Measurements from ENCODE around the gene RCAN3.
"Not testable (repeated sequence)": the region's sequence is repeated elsewhere in the genome, so short reads cannot be mapped to it uniquely, and the experiment has no call there.

DNA sequence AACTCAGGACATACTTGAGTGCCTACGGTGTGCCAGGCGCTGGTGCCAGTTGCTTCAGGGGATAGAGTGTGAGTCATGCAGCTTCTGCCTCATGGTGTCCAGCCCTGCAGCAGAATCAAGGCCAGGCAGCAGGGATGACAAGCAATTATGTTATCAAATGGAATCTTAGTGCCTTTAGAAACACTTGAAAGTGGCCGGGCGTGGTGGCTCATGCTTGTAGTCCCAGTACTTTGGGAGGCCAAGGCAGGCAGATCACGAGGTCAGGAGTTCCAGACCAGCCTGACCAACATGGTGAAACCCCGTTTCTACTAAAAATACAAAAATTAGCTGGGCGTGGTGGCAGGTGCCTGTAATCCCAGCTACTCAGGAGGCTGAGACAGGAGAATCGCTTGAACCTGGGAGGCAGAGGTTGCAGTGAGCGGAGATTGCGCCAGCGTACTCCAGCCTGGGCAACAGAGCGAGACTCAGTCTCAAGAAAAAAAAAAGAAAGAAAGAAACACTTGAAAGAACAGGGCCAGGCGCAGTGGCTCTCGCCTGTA is 13.1 kb downstream of the RCAN3 start:
- not testable (repeated sequence) for TF ChIP-seq YY1 (IDR thresholded peaks at IDR 0.05; ENCODE audit: insufficient read depth, insufficient read length); ZNF274 (IDR thresholded peaks at IDR 0.05; ENCODE audit: low read depth, low read length); SUZ12 (IDR thresholded peaks at IDR 0.05; ENCODE audit: extremely low read depth, insufficient read depth, insufficient read length)

Measured in NT2/D1 (cell line).